GM19438 (cell line): ENCODE data around the gene THSD7B.
"Not testable (repeated sequence)": the region's sequence is repeated elsewhere in the genome, so short reads cannot be mapped to it uniquely, and the experiment has no call there.

ENCODE experiments used
- ATAC-seq: cut with Tn5 transposase; IDR thresholded peaks from one replicate; pipeline ENCODE4 v1.9.1; 2021; ENCODE audit warnings: low read depth; ENCODE audit not compliant: unreplicated experiment

Gene THSD7B

DNA sequence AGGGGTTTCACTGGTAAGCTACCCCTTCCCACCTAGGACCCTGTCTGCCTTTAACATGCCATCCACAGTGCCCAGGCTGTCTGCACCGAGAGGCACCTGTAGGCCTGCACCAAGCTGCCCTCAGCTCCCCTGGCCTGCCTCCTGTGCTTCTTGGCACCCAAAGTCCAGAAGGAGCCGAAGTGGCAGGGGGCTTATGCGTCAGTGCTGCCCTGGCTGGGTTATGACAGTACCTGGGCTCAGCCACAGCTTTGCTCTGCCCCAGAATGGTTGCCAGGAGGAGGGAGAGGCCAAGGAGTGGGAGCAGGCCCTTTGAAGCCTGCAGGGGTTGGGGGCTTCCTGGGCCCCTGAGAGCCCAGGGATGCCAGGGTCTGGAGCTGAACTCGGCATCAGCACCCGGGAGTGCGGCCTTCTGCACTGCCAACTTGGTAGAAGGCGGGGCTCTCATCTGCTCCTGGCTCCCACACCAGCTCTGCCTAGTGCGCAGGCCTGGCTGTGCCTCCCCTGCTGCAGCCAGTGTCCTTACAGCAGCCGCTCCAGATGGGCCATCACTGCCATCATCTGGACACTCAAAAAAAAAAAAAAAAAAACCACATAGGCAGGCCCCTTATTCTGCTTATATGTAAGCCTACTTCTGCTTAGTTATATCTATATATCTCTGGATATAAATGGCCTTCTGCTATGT, 155.4 kb downstream of the THSD7B start:
- ATAC-seq, result no peak

GRCh38 chr2:136927156-136927555, 161.8 kb downstream of the THSD7B start:
- no peak for ATAC-seq

DNA sequence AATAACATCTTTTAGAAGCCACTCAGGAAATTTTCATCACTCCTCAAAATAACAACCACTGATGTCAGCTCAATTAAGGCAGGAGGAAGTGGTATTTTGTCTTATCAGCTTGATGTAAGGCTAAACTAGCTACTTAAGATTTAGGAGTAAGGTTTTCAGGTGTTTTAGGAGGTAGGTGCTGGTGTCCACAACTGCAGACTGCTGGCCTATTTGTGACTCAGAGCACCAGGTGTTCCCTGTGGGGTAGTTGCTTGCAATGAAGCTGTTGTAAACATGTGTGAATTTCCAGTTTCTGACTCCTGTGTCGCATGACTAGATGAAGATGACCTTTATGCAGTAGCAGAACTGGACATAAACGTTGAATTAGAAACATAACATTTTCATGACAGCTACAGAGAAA, 164.2 kb downstream of the THSD7B start:
- ATAC-seq, result no peak

GRCh38 chr2:136932700-136933099, 167.4 kb downstream of the THSD7B start:
- ATAC-seq, result no peak

- no peak for ATAC-seq
Measured at GRCh38 chr2:136935119-136935518, 169.8 kb downstream of the THSD7B start.

DNA sequence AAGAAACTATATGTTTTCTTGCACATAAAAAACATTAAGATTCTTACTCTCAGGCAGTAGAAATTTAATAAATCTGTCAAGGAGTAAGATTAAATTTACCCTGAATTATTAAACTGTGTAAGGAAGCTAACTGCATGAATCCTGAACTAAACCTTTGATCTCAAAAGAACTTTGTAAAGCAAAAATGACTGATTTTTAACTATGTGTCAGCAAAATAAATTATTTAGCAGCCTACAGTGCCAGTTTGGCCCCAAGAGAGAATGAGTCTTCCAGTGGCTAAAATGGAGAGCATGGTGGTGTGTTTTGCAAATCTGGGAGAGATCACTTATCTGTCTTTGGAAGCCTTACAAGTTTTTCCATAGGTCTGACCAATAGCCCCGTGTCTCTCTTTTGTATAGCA, 190.7 kb downstream of the THSD7B start:
- ATAC-seq, result no peak

DNA sequence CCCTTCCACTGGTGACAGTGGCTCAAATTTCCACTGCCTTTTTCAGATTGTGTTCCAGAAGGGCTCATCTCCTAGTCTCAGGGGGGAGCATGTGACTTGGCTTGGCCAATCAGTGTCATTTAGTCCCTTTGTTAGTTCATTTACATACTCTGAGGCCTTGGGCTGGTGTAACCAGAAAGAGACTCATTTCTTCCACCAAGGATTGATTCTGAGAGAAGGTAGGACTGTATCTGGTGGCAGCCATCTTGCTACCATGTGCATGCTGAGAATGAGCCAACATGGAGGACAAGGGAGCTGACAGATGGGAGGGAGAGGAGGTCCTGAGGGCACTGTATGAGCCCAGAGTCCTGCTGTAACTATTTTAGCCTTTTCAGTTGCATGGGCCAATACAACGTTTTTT, 191.7 kb downstream of the THSD7B start:
- ATAC-seq, result no peak

DNA sequence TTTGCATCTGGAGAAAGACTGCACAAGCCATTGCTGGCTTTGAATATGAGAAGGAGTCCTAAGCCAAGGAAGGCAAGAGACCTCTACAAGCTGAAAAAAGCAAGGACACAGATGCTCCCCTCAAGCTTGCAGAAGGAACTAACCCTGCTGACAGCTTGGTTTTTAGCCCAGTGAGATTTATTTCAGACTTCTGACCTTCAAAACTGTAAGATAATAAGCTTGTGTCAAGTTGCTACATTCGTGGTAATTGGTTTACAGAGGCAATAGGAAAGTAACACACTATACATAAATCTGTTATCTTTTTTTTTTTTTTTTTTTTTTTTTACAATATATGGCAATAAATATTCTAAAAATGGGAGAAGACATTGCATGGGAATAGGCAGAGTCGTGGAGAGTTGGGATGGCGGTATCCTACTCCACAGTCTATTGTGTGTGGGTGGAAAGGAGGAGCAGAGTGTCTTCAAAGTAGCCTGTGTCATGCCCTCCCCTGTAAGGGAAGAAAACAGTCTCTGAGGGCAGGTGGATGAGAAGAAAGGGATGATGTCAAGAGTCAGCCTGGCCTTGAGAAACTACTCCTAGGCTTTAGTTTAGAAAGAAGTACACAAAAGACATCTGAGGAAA, 196.9 kb downstream of the THSD7B start:
- ATAC-seq, result no peak

GRCh38 chr2:136966485-136966884, 201.1 kb downstream of the THSD7B start:
- no peak for ATAC-seq

GRCh38 chr2:136980303-136980702, 215.0 kb downstream of the THSD7B start:
- no peak for ATAC-seq

DNA sequence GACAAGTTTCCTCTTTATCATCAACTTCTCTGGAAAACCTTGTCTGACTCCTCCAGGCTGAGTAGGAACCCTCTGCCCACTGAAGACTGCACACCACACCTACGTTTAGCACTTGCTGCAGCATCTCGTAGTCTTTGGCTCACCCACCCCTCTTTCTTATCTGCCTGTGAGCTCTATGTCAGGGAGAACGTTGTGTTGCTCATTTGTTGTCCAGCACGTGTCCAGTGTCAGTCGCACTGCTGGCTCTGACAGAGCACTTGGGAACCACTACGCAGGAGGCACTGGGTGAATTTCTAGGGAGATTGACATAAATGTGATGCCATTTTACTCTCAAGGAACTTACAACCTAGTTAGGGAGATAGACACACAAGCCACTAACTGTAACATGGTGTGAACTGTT, 216.3 kb downstream of the THSD7B start:
- not testable (repeated sequence) for ATAC-seq

DNA sequence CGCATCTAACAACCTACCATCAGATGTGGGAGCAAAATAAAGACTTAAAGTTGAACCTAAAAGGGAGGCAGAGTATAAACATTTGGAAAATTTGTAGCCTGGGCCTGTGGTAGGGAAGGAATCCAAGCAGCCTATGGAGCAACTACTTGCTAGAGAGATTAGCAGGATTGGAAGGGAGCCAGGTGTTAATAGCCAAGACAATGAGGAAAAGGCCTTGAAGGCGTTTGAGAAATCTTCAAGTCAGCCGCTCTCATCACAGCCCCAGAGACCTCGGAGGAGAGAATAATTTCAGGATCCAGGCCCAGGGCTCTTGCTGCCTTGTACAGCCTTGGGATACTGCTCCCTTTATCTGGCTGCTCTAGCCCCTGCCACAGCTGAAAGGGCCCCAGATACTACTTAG, 219.7 kb downstream of the THSD7B start:
- ATAC-seq, result no peak

- ATAC-seq, result no peak
Measured at GRCh38 chr2:136986605-136987221, 221.4 kb downstream of the THSD7B start.

- ATAC-seq, result no peak
Measured at GRCh38 chr2:136990316-136990715, 225.0 kb downstream of the THSD7B start.

DNA sequence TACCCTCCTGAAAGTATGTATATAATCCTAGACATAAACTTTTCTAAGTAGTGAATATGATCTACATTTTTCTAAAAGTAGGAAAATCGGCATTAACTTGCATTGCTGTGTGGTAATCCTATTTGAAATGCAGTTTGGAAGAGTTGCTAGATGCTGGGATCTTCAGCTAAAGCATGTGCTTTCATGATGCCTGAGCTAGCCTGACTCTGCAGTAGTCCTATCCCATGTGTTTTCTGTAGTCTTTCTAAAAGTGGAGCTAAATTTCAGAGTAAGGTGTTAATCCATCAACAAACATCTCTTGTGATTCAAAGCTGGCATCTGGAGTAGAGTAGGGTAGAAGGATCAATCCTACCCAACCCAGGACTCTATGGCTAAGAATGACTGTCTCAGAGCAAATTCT, 229.4 kb downstream of the THSD7B start:
- no peak for ATAC-seq

GRCh38 chr2:136997557-136997956, 232.2 kb downstream of the THSD7B start:
- no peak for ATAC-seq

DNA sequence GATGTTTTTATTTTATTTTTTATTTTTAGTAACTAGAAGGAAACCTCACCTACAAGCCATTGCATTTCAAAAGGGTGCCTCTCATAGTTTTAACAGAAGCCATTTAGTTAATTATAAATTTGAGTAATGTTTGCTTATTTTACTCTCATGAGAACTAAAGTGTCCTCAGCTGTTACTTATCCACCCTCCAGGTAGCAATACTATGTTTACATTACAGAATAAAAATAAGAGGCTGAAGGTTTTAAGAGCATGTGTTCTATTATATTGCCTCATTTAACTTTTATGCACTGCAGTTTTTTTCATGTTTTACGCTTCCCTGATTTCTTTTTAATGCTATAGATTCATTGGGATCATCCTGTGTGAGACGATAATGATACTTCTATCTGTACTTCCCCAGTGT, 235.5 kb downstream of the THSD7B start:
- no peak for ATAC-seq

GRCh38 chr2:137002896-137003295, 237.6 kb downstream of the THSD7B start:
- no peak for ATAC-seq

GRCh38 chr2:137005210-137005609, 239.9 kb downstream of the THSD7B start:
- no peak for ATAC-seq

GRCh38 chr2:137007938-137008337, 242.6 kb downstream of the THSD7B start:
- no peak for ATAC-seq

DNA sequence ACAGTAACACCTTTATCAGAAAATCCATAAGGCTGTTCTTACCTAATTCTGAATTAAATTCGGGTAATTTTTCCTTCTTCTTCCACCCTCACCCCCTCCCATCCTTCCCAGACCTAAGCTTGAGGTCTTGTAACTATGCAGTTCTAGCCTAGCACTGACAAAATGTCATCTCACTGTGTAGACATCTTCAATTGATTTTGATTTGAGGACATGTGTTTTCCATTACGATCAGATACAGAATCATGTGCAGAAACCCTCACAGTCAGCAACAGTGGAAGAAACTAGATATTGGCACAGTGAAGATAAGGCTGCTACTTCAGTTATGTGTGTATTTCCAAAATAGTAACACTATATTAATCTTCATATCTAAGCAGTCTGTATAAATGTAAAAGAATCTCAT, 244.6 kb downstream of the THSD7B start:
- no peak for ATAC-seq
